GM12878 (cell line): ENCODE measurements around the gene WDTC1. TPM values are rescaled to one million over a fixed set of nuclear protein-coding genes. Genes with fewer than 3 reads are reported as not detected.
A peak's percentile ranks its signal among the peaks of the same experiment; 100 is the strongest.

Experiments used
- BMI1 ChIP-seq: fragments of 450-650 bp; IDR thresholded peaks from 2 replicates; pipeline ENCODE4 v1.6.1; 2016; ENCODE audit warnings: mild to moderate bottlenecking, moderate library complexity, borderline replicate concordance
- DPF2 ChIP-seq: fragments of 450-650 bp; IDR thresholded peaks from 2 replicates; pipeline ENCODE4 v1.6.1; 2017; ENCODE audit warnings: mild to moderate bottlenecking
- EGR1 ChIP-seq, 2 experiments: IDR thresholded peaks; 1 replicate in 1 of 2; 2 replicates in 1 of 2; pipeline ENCODE4 v1.6.1; 2011 to 2012; ENCODE audit warnings: low read depth in 2 of 2, low read length in 2 of 2, borderline replicate concordance in 1 of 2, mild to moderate bottlenecking in 1 of 2, moderate library complexity in 1 of 2
- KLF5 ChIP-seq: fragments of 450-650 bp; IDR thresholded peaks from 2 replicates; pipeline ENCODE4 v1.6.1; 2014; ENCODE audit warnings: mild to moderate bottlenecking; ENCODE audit not compliant: partially characterized antibody
- MTA3 ChIP-seq: IDR thresholded peaks from 2 replicates; pipeline ENCODE4 v1.6.1; 2012; ENCODE audit warnings: low read length, inconsistent platforms, borderline replicate concordance
- MXI1 ChIP-seq: fragments of 150-350 bp; IDR thresholded peaks from 2 replicates; pipeline ENCODE4 v1.6.1; 2011; ENCODE audit warnings: low read depth, mild to moderate bottlenecking, inconsistent platforms, low read length, improper control_type of control experiment
- PAX8 ChIP-seq: fragments of 450-650 bp; IDR thresholded peaks from 2 replicates; pipeline ENCODE4 v1.6.1; 2017; ENCODE audit warnings: mild to moderate bottlenecking, moderate library complexity
- PML ChIP-seq: IDR thresholded peaks from 2 replicates; pipeline ENCODE4 v1.6.1; 2012; ENCODE audit warnings: low read length, inconsistent platforms
- POU2F2 ChIP-seq: IDR thresholded peaks from 3 replicates; pipeline ENCODE4 v1.6.1; 2011; ENCODE audit warnings: low read depth, mild to moderate bottlenecking, low read length, borderline replicate concordance
- SUPT20H ChIP-seq: IDR thresholded peaks from 2 replicates; pipeline ENCODE4 v1.6.1; 2011; ENCODE audit warnings: low read depth, mild to moderate bottlenecking, low read length, moderate library complexity, borderline replicate concordance; ENCODE audit not compliant: control insufficient read depth
- YY1 ChIP-seq: IDR thresholded peaks from 2 replicates; pipeline ENCODE4 v1.6.1; 2011; ENCODE audit warnings: low read depth, mild to moderate bottlenecking, low read length
- ZBED1 ChIP-seq: IDR thresholded peaks from 2 replicates; pipeline ENCODE4 v1.6.1; 2016; ENCODE audit warnings: borderline replicate concordance
- ZNF274 ChIP-seq: IDR thresholded peaks from one replicate; pipeline ENCODE4 v1.8.0; 2011; ENCODE audit not compliant: insufficient read length, insufficient read depth
- polyA plus RNA-seq, 11 experiments: library from polyadenylated mRNA; depleted of rRNA in 4 of 11; unstranded in 6 of 11; stranded (reverse) in 5 of 11; fragments of >200 nt; fragmentation: Nextera tagmentation in 4 of 11; fragmentation: Illumina TruSeq in 1 of 11; extraction: Ambion mirVana in 4 of 11; extraction: Trizol in 1 of 11; gene quantifications; 1 replicate in 1 of 11; 2 replicates in 10 of 11; pipeline versions ENCODE4 v1.2.1 to v1.2.3, GENCODE V29; 2011 to 2016; ENCODE audit warnings: inconsistent platforms in 2 of 11, missing spikeins in 2 of 11, low read depth in 1 of 11
- total RNA-seq, 4 experiments: library from RNA; depleted of rRNA in 3 of 4; stranded (reverse); fragments of >200 nt in 3 of 4; fragmentation: Illumina TruSeq in 1 of 4; extraction: Trizol in 1 of 4; gene quantifications; 2 replicates each; pipeline versions ENCODE4 v1.2.1 to v1.2.3, GENCODE V29; 2013 to 2021
- TF ChIP-seq, protein P1 (sequence below): fragments of 450-650 bp; IDR thresholded peaks from 2 replicates; pipeline ENCODE4 v1.6.1; 2018; ENCODE audit warnings: mild to moderate bottlenecking, low read depth, moderate library complexity; ENCODE audit not compliant: partially characterized antibody
- TF ChIP-seq, protein P2 (sequence below): fragments of 450-650 bp; IDR thresholded peaks from 2 replicates; pipeline ENCODE4 v1.6.1; 2017; ENCODE audit warnings: mild to moderate bottlenecking, moderate library complexity
- TF ChIP-seq, protein P3 (sequence below): fragments of 450-650 bp; IDR thresholded peaks from 2 replicates; pipeline ENCODE4 v1.6.1; 2014; ENCODE audit warnings: mild to moderate bottlenecking
- TF ChIP-seq, protein P4 (sequence below): fragments of 450-650 bp; conservative IDR thresholded peaks from 2 replicates; pipeline ENCODE4 v1.6.1; 2017; ENCODE audit warnings: mild to moderate bottlenecking, moderate library complexity
- TF ChIP-seq, protein P5 (sequence below): fragments of 450-650 bp; IDR thresholded peaks from 2 replicates; pipeline ENCODE4 v1.6.1; 2016; ENCODE audit warnings: mild to moderate bottlenecking

WDTC1 gene
- total and polyA plus RNA-seq, 10 of the 15 experiments (the other 5 are each of a cell fraction or from before 2014, with no cell fraction given) = 0.21 to 28.7 (median 7.6) TPM

DNA sequence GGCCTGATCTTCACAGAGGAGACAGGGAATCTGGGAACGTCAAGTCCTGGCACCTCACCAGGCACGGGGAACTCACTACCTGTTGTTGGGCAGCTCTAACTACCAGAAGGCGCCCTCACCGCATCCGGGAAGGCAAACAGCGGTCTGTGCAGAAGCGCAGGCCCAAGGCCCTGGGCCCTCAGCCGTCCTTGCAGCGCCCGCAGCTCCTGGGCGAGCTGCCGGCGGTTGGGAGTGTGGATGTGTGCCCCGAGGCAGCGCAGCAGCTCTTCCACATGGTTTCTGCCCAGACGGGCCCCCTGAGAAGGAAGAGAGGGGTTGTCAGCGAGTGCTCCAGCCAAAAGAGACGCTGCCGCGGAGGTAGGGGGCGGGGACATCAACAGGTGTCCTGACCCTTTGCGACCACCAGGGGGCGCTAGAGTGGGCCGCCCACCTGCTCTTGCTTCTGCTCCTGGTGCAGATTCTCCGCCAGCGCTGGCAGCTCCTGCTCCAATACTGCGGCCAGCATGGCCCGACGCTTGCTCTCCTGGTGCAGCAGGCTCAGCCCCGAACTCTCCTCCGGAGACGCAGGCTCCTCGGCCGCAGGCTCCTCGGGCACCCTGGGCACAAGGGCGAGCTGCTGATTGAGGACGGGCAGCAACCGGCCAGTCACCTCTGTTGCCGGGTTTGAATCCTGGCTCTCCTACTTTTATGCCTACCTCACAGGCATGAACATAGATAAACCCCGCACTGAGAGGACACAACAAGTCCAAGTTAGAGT, 123.0 kb downstream of the WDTC1 start (continued):
- no peak for TF ChIP-seq PAX8
- 0 out of 2 replicates have a peak, but pooled peaks have one; percentile 37 for TF ChIP-seq YY1
- TF ChIP-seq, protein P1, sequence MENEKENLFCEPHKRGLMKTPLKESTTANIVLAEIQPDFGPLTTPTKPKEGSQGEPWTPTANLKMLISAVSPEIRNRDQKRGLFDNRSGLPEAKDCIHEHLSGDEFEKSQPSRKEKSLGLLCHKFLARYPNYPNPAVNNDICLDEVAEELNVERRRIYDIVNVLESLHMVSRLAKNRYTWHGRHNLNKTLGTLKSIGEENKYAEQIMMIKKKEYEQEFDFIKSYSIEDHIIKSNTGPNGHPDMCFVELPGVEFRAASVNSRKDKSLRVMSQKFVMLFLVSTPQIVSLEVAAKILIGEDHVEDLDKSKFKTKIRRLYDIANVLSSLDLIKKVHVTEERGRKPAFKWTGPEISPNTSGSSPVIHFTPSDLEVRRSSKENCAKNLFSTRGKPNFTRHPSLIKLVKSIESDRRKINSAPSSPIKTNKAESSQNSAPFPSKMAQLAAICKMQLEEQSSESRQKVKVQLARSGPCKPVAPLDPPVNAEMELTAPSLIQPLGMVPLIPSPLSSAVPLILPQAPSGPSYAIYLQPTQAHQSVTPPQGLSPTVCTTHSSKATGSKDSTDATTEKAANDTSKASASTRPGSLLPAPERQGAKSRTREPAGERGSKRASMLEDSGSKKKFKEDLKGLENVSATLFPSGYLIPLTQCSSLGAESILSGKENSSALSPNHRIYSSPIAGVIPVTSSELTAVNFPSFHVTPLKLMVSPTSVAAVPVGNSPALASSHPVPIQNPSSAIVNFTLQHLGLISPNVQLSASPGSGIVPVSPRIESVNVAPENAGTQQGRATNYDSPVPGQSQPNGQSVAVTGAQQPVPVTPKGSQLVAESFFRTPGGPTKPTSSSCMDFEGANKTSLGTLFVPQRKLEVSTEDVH = no peak
- no peak for TF ChIP-seq MXI1
- TF ChIP-seq, protein P2, sequence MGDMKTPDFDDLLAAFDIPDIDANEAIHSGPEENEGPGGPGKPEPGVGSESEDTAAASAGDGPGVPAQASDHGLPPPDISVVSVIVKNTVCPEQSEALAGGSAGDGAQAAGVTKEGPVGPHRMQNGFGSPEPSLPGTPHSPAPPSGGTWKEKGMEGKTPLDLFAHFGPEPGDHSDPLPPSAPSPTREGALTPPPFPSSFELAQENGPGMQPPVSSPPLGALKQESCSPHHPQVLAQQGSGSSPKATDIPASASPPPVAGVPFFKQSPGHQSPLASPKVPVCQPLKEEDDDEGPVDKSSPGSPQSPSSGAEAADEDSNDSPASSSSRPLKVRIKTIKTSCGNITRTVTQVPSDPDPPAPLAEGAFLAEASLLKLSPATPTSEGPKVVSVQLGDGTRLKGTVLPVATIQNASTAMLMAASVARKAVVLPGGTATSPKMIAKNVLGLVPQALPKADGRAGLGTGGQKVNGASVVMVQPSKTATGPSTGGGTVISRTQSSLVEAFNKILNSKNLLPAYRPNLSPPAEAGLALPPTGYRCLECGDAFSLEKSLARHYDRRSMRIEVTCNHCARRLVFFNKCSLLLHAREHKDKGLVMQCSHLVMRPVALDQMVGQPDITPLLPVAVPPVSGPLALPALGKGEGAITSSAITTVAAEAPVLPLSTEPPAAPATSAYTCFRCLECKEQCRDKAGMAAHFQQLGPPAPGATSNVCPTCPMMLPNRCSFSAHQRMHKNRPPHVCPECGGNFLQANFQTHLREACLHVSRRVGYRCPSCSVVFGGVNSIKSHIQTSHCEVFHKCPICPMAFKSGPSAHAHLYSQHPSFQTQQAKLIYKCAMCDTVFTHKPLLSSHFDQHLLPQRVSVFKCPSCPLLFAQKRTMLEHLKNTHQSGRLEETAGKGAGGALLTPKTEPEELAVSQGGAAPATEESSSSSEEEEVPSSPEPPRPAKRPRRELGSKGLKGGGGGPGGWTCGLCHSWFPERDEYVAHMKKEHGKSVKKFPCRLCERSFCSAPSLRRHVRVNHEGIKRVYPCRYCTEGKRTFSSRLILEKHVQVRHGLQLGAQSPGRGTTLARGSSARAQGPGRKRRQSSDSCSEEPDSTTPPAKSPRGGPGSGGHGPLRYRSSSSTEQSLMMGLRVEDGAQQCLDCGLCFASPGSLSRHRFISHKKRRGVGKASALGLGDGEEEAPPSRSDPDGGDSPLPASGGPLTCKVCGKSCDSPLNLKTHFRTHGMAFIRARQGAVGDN = no peak
- TF ChIP-seq SUPT20H = no peak
- TF ChIP-seq, protein P3, sequence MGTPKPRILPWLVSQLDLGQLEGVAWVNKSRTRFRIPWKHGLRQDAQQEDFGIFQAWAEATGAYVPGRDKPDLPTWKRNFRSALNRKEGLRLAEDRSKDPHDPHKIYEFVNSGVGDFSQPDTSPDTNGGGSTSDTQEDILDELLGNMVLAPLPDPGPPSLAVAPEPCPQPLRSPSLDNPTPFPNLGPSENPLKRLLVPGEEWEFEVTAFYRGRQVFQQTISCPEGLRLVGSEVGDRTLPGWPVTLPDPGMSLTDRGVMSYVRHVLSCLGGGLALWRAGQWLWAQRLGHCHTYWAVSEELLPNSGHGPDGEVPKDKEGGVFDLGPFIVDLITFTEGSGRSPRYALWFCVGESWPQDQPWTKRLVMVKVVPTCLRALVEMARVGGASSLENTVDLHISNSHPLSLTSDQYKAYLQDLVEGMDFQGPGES = no peak
- peak; percentile 57 for TF ChIP-seq KLF5
- TF ChIP-seq, protein P4, sequence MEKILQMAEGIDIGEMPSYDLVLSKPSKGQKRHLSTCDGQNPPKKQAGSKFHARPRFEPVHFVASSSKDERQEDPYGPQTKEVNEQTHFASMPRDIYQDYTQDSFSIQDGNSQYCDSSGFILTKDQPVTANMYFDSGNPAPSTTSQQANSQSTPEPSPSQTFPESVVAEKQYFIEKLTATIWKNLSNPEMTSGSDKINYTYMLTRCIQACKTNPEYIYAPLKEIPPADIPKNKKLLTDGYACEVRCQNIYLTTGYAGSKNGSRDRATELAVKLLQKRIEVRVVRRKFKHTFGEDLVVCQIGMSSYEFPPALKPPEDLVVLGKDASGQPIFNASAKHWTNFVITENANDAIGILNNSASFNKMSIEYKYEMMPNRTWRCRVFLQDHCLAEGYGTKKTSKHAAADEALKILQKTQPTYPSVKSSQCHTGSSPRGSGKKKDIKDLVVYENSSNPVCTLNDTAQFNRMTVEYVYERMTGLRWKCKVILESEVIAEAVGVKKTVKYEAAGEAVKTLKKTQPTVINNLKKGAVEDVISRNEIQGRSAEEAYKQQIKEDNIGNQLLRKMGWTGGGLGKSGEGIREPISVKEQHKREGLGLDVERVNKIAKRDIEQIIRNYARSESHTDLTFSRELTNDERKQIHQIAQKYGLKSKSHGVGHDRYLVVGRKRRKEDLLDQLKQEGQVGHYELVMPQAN = no peak
- TF ChIP-seq ZNF274 = no peak
- no peak for TF ChIP-seq PML
- no peak for TF ChIP-seq MTA3
- peak in 1 of 2 experiments; percentile 80; a peak in 2 of 3 replicates for TF ChIP-seq EGR1 (IDR thresholded peaks at IDR 0.05; ENCODE audit: borderline replicate concordance in 1 of 2, low read depth in 2 of 2, low read length in 2 of 2)
- TF ChIP-seq, protein P5, sequence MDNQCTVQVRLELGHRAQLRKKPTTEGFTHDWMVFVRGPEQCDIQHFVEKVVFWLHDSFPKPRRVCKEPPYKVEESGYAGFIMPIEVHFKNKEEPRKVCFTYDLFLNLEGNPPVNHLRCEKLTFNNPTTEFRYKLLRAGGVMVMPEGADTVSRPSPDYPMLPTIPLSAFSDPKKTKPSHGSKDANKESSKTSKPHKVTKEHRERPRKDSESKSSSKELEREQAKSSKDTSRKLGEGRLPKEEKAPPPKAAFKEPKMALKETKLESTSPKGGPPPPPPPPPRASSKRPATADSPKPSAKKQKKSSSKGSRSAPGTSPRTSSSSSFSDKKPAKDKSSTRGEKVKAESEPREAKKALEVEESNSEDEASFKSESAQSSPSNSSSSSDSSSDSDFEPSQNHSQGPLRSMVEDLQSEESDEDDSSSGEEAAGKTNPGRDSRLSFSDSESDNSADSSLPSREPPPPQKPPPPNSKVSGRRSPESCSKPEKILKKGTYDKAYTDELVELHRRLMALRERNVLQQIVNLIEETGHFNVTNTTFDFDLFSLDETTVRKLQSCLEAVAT = no peak
- TF ChIP-seq DPF2 = 0 out of 2 replicates have a peak, but pooled peaks have one; percentile 25
- TF ChIP-seq BMI1 = no peak
- TF ChIP-seq ZBED1 = no peak
- TF ChIP-seq POU2F2 = no peak
